H1 (cell line): Measurements from ENCODE around the gene FOXQ1. TPM values are rescaled to one million over a fixed set of nuclear protein-coding genes. Genes with fewer than 3 reads are reported as not detected.

Experiments
- CTCF ChIA-PET: fragments of 300-600 bp; sonication (Branson Sonifier 250); formaldehyde crosslinking; loops from one replicate; lab custom pipeline; 2021; ENCODE audit not compliant: partially characterized antibody; lab: Charles Lee
- POLR2A ChIA-PET: fragments of 300-600 bp; sonication (Branson Sonifier 250); formaldehyde crosslinking; loops from one replicate; lab custom pipeline; 2021; ENCODE audit warnings: inconsistent platforms; ENCODE audit not compliant: partially characterized antibody; lab: Charles Lee
- DNase-seq, 2 experiments: peaks; one replicate each; pipeline versions ENCODE4 v3.0.0 to v3.0.0-alpha.2; 2010 to 2022; ENCODE audit warnings: low spot score in 2 of 2, low read depth in 1 of 2, mixed read lengths in 1 of 2
- FAIRE-seq: peaks from 2 replicates; lab custom pipeline; 2011; peaks lifted over from hg19 to GRCh38; lab: Jason Lieb, UNC
- H2AFZ ChIP-seq: 2 replicates; pipeline ENCODE4 v1.8.1; 2012; ENCODE audit warnings: low read length, inconsistent platforms
- H2AK5ac ChIP-seq: 2 replicates; pipeline ENCODE4 v1.6.1; 2013; ENCODE audit warnings: low read depth, low read length
- H2BK120ac ChIP-seq: replicated peaks from 2 replicates; pipeline ENCODE3; 2013; ENCODE audit warnings: low read depth, low read length, inconsistent platforms
- H2BK12ac ChIP-seq: 2 replicates; pipeline ENCODE4 v1.6.1; 2013; ENCODE audit warnings: low read depth, low read length
- H2BK15ac ChIP-seq: 2 replicates; pipeline ENCODE4 v1.6.1; 2013; ENCODE audit warnings: low read length
- H2BK20ac ChIP-seq: 2 replicates; pipeline ENCODE4 v1.6.1; 2013; ENCODE audit warnings: low read length
- H2BK5ac ChIP-seq: 2 replicates; pipeline ENCODE4 v1.6.1; 2013; ENCODE audit warnings: low read depth, low read length
- H3K14ac ChIP-seq: 2 replicates; pipeline ENCODE4 v1.6.1; 2013; ENCODE audit warnings: inconsistent platforms; ENCODE audit not compliant: insufficient read length
- H3K18ac ChIP-seq: 2 replicates; pipeline ENCODE4 v1.6.1; 2013; ENCODE audit warnings: low read length; ENCODE audit errors: extremely low read depth
- H3K23ac ChIP-seq: 2 replicates; pipeline ENCODE4 v1.6.1; 2013; ENCODE audit warnings: inconsistent platforms; ENCODE audit not compliant: insufficient read length
- H3K23me2 ChIP-seq: 2 replicates; pipeline ENCODE4 v1.6.1; 2013; ENCODE audit warnings: low read depth, low read length
- H3K27ac ChIP-seq: 2 replicates; pipeline ENCODE4 v1.6.1; 2011; ENCODE audit warnings: low read depth, low read length, inconsistent platforms
- H3K27me3 ChIP-seq, 4 experiments: replicated peaks in 1 of 4; 1 replicate in 1 of 4; 2 replicates in 3 of 4; pipeline versions ENCODE4 v1.6.1 to v1.8.1; 2011 to 2013; ENCODE audit warnings: low read length in 3 of 4, mild to moderate bottlenecking in 3 of 4, inconsistent platforms in 2 of 4, mixed read lengths in 2 of 4, moderate library complexity in 1 of 4; ENCODE audit not compliant: control insufficient read depth in 3 of 4, insufficient read depth in 3 of 4; ENCODE audit errors: extremely low read depth in 1 of 4
- H3K36me3 ChIP-seq, 4 experiments: 2 replicates each; pipeline versions ENCODE4 v1.6.1 to v1.8.1; 2011 to 2013; ENCODE audit warnings: mild to moderate bottlenecking in 4 of 4, low read length in 3 of 4, moderate library complexity in 2 of 4, control low read depth in 1 of 4, inconsistent platforms in 1 of 4; ENCODE audit not compliant: insufficient read depth in 4 of 4, control insufficient read depth in 2 of 4
- H3K4ac ChIP-seq: replicated peaks from 2 replicates; pipeline ENCODE3; 2013; ENCODE audit warnings: low read length, low read depth, mixed read lengths, inconsistent platforms; ENCODE audit not compliant: insufficient read length
- H3K4me1 ChIP-seq, 4 experiments: replicated peaks in 1 of 4; 1 replicate in 1 of 4; 2 replicates in 3 of 4; pipeline versions ENCODE4 v1.6.1 to v1.8.1; 2011 to 2013; ENCODE audit warnings: low read length in 3 of 4, inconsistent platforms in 2 of 4, mixed read lengths in 1 of 4; ENCODE audit not compliant: insufficient read depth in 4 of 4, control insufficient read depth in 3 of 4
- H3K4me2 ChIP-seq, 2 experiments: 2 replicates each; pipeline versions ENCODE4 v1.6.1 to v1.8.1; 2011 to 2013; ENCODE audit warnings: low read depth in 2 of 2, low read length in 2 of 2, control low read depth in 1 of 2, inconsistent platforms in 1 of 2, mild to moderate bottlenecking in 1 of 2; ENCODE audit not compliant: insufficient read depth in 1 of 2
- H3K4me3 ChIP-seq, 4 experiments: fragments of 200-600, 300-600 bp in 1 of 4; sonication (generic), shearing (Covaris generic), sonication (Bioruptor Twin) in 1 of 4; 2 replicates each; pipeline versions ENCODE4 v1.5.1 to v1.8.1; 2011 to 2016; ENCODE audit warnings: low read length in 4 of 4, low read depth in 3 of 4, control low read depth in 2 of 4, inconsistent platforms in 2 of 4, mild to moderate bottlenecking in 2 of 4, mixed read lengths in 1 of 4, moderate library complexity in 1 of 4; ENCODE audit not compliant: insufficient read depth in 2 of 4; ENCODE audit errors: extremely low read depth in 1 of 4
- H3K56ac ChIP-seq: replicated peaks from 2 replicates; pipeline ENCODE3; 2013; ENCODE audit warnings: low read depth, mild to moderate bottlenecking, mixed read lengths, low read length, inconsistent platforms; ENCODE audit not compliant: insufficient read length
- H3K79me1 ChIP-seq: 2 replicates; pipeline ENCODE4 v1.6.1; 2013; ENCODE audit warnings: low read depth, low read length, control low read depth
- H3K79me2 ChIP-seq, 2 experiments: 2 replicates each; pipeline versions ENCODE4 v1.6.1 to v1.8.1; 2012 to 2013; ENCODE audit warnings: low read length in 2 of 2, mild to moderate bottlenecking in 2 of 2, inconsistent platforms in 1 of 2; ENCODE audit not compliant: insufficient read depth in 2 of 2, control insufficient read depth in 1 of 2
- H3K9ac ChIP-seq, 4 experiments: replicated peaks in 1 of 4; 1 replicate in 1 of 4; 2 replicates in 3 of 4; pipeline versions ENCODE4 v1.6.1 to v1.8.1; 2011 to 2013; ENCODE audit warnings: low read depth in 3 of 4, low read length in 3 of 4, control low read depth in 2 of 4, mild to moderate bottlenecking in 2 of 4, moderate library complexity in 2 of 4, inconsistent platforms in 1 of 4; ENCODE audit errors: extremely low read depth in 1 of 4
- H3K9me3 ChIP-seq, 2 experiments: 2 replicates each; pipeline versions ENCODE4 v1.6.1 to v1.8.1; 2012 to 2013; ENCODE audit warnings: mild to moderate bottlenecking in 2 of 2, moderate library complexity in 2 of 2, control low read depth in 1 of 2, inconsistent platforms in 1 of 2, low read depth in 1 of 2, low read length in 1 of 2, mixed read lengths in 1 of 2; ENCODE audit not compliant: insufficient read depth in 2 of 2
- H4K20me1 ChIP-seq, 2 experiments: replicated peaks in 1 of 2; 2 replicates each; pipeline versions ENCODE3 to v1.8.1; 2011 to 2013; ENCODE audit warnings: inconsistent platforms in 2 of 2, low read length in 2 of 2, mild to moderate bottlenecking in 1 of 2; ENCODE audit not compliant: insufficient read depth in 2 of 2, control insufficient read depth in 1 of 2
- H4K5ac ChIP-seq: 2 replicates; pipeline ENCODE4 v1.6.1; 2013; ENCODE audit warnings: low read length, low read depth, mixed read lengths, inconsistent platforms; ENCODE audit not compliant: insufficient read length
- H4K8ac ChIP-seq: 2 replicates; pipeline ENCODE4 v1.8.0; 2013; ENCODE audit warnings: mild to moderate bottlenecking, moderate library complexity, low read length, inconsistent platforms; ENCODE audit not compliant: insufficient read depth; ENCODE audit errors: extremely low read depth
- H4K91ac ChIP-seq: replicated peaks from 2 replicates; pipeline ENCODE3; 2013; ENCODE audit warnings: low read length, mixed read lengths, inconsistent platforms; ENCODE audit not compliant: insufficient read length
- ASH2L ChIP-seq: fragments of 200-600, 300-600 bp; sonication (generic); IDR thresholded peaks from one replicate; pipeline ENCODE4 v1.7.1; 2017; ENCODE audit warnings: low read length
- BACH1 ChIP-seq: IDR thresholded peaks from 2 replicates; pipeline ENCODE4 v1.6.1; 2012; ENCODE audit warnings: low read length, improper control_type of control experiment
- CREB1 ChIP-seq: IDR thresholded peaks from 2 replicates; pipeline ENCODE4 v1.6.1; 2012; ENCODE audit warnings: inconsistent platforms
- EZH2 ChIP-seq: fragments of 200-600 bp; sonication (generic); IDR thresholded peaks from 2 replicates; pipeline ENCODE4 v1.7.1; 2012; ENCODE audit warnings: low read depth, mild to moderate bottlenecking, moderate library complexity, low read length, inconsistent platforms; ENCODE audit not compliant: severe bottlenecking
- FOSL1 ChIP-seq: IDR thresholded peaks from 2 replicates; pipeline ENCODE4 v1.6.1; 2011; ENCODE audit warnings: mild to moderate bottlenecking, low read depth, low read length, moderate library complexity; ENCODE audit not compliant: insufficient read depth
- HDAC2 ChIP-seq, 2 experiments: fragments of 300-600 bp in 1 of 2; sonication (generic) in 1 of 2; IDR thresholded peaks; 2 replicates each; pipeline ENCODE4 v1.6.1; 2011 to 2012; ENCODE audit warnings: low read depth in 2 of 2, low read length in 2 of 2, mild to moderate bottlenecking in 2 of 2, moderate library complexity in 2 of 2, borderline replicate concordance in 1 of 2, inconsistent platforms in 1 of 2
- JUND ChIP-seq: IDR thresholded peaks from 2 replicates; pipeline ENCODE4 v1.6.1; 2011; ENCODE audit warnings: mild to moderate bottlenecking, improper control_type of control experiment, low read length
- KDM1A ChIP-seq: fragments of 200-600, 300-600 bp; sonication (generic); IDR thresholded peaks from 2 replicates; pipeline ENCODE4 v1.7.1; 2016; ENCODE audit warnings: mild to moderate bottlenecking, low read length, borderline replicate concordance
- KDM4A ChIP-seq: IDR thresholded peaks from one replicate; pipeline ENCODE4 v1.7.1; 2012; ENCODE audit warnings: low read depth, mild to moderate bottlenecking, moderate library complexity, low read length, inconsistent platforms; ENCODE audit not compliant: severe bottlenecking
- NRF1 ChIP-seq: IDR thresholded peaks from 2 replicates; pipeline ENCODE4 v1.6.1; 2011; ENCODE audit warnings: mild to moderate bottlenecking, low read depth, low read length, improper control_type of control experiment
- SAP30 ChIP-seq: fragments of 300-600 bp; sonication (generic); IDR thresholded peaks from 2 replicates; pipeline ENCODE4 v1.7.1; 2012; ENCODE audit warnings: low read length, moderate library complexity, mild to moderate bottlenecking, inconsistent platforms; ENCODE audit not compliant: insufficient read depth, insufficient replicate concordance
- SIRT6 ChIP-seq: IDR thresholded peaks from one replicate; pipeline ENCODE4 v1.7.1; 2012; ENCODE audit warnings: low read length, inconsistent platforms
- SP1 ChIP-seq: IDR thresholded peaks from 2 replicates; pipeline ENCODE4 v1.6.1; 2011; ENCODE audit warnings: low read depth, low read length
- SUZ12 ChIP-seq: fragments of 200-600 bp; sonication (generic); IDR thresholded peaks from 2 replicates; pipeline ENCODE4 v1.6.1; 2012; ENCODE audit warnings: mild to moderate bottlenecking, inconsistent platforms, low read length, moderate library complexity, mixed read lengths
- WGBS, 2 experiments: shearing (Covaris generic) in 1 of 2; methylation state at CpG; one replicate each; pipeline versions ENCODE4 v1.1.6 to v1.1.7; 2013 to 2015; ENCODE audit warnings: low lambda C conversion rate in 2 of 2, mixed read lengths in 2 of 2, inconsistent platforms in 1 of 2, low coverage in 1 of 2, missing lambda C conversion rate in 1 of 2; ENCODE audit not compliant: insufficient replicate concordance in 2 of 2, insufficient coverage in 1 of 2, insufficient read length in 1 of 2; ENCODE audit errors: extremely low coverage in 1 of 2, missing lambda C conversion rate in 1 of 2; 5-methylcytosine and 5-hydroxymethylcytosine counted together
- polyA plus RNA-seq, 7 experiments: library from polyadenylated mRNA; depleted of rRNA in 3 of 7; stranded (reverse) in 5 of 7; unstranded in 2 of 7; fragments of >200 nt in 5 of 7; fragments of 200-250 nt in 2 of 7; gene quantifications; 1 replicate in 5 of 7; 2 replicates in 1 of 7; 4 replicates in 1 of 7; pipeline versions ENCODE4 v1.2.1 to v1.2.3, GENCODE V29; 2011 to 2013; ENCODE audit warnings: missing spikeins in 2 of 7, mixed read lengths in 2 of 7
- total RNA-seq: library from RNA; stranded (reverse); fragmentation: NEBNext Ultra II Directional; extraction: Animal tissue kit (Norgen Biotek cat#: 25700); gene quantifications from 2 replicates; pipeline ENCODE4 v1.2.1, GENCODE V29; 2021

Gene FOXQ1
- total and polyA plus RNA-seq, 2 of the 8 experiments (the other 6 are each of a cell fraction or from before 2014, with no cell fraction given): 0.03 TPM; not detected in 1

GRCh38 chr6:1363298-1363697 lies 51.4 kb downstream of the FOXQ1 start:
- no peaks in the 10 kb centered on the region for H3K23me2 ChIP-seq
- no peak for FAIRE-seq

More at GRCh38 chr6:1363298-1363697, 51.4 kb downstream of the FOXQ1 start:
- Histone ChIP-seq H4K91ac (no peak overlapping the region), H2BK20ac (no peak overlapping the region)
- TF ChIP-seq HDAC2 (IDR thresholded peaks at IDR 0.05; ENCODE audit: borderline replicate concordance in 1 of 2, low read depth in 2 of 2, low read length in 2 of 2) (no peak), SUZ12 (no peak), EZH2 (no peak), ASH2L (no peak), KDM1A (no peak), SAP30 (no peak), BACH1 (no peak), KDM4A (no peak), SIRT6 (no peak), CREB1 (no peak), JUND (no peak), FOSL1 (no peak), NRF1 (no peak), SP1 (no peak)
- TF ChIP-seq, all 59 proteins: peak for 0
- Histone ChIP-seq H2BK120ac (no peak overlapping the region), H4K20me1 (no peaks in the 10 kb centered on the region), H3K9me3 (no peaks in the 10 kb centered on the region), H2BK12ac (no peak overlapping the region), H3K56ac (no peak overlapping the region), H3K18ac (no peak overlapping the region), H4K5ac (no peak overlapping the region), H4K8ac (no peak overlapping the region), H3K27me3 (0 out of 7 replicates have a peak, but pooled peaks cover 0 to 3% (median 1%) of the 10 kb centered on the region in 4 experiments), H2BK5ac (no peak overlapping the region), H3K4ac (no peak overlapping the region), H2AK5ac (no peak overlapping the region), H3K36me3 (no peaks in the 10 kb centered on the region), H3K9ac (no peak overlapping the region), H3K4me3 (no peak overlapping the region), H3K27ac (no peak overlapping the region), H2AFZ (no peak overlapping the region), H3K79me2 (no peaks in the 10 kb centered on the region), H3K4me2 (no peak overlapping the region), H2BK15ac (no peak overlapping the region), H3K14ac (no peak overlapping the region), H3K23ac (no peak overlapping the region), H3K79me1 (no peaks in the 10 kb centered on the region), H3K4me1 (peaks cover 0 to 6% (median 0%) of the 10 kb centered on the region in 4 experiments; a peak in 1 of 7 replicates)
- ChIA-PET CTCF (interaction anchor here (0.6 to 3.2 kb wide), 9 partner anchors 9 to 452 kb away, joined by 3 to 12 read pairs (median 4); no protein-coding TSS in a partner anchor), POLR2A (interaction anchor here (1.1 kb wide), 1 partner anchor 14 kb away, joined by 3 read pairs; no protein-coding TSS in a partner anchor)
- 95% methylated on average over 4 of the region's 4 CpGs; no CpG with 5 or more reads in 1 of the 2 experiments for WGBS, 2 experiments
- no peak for DNase-seq
